T follicular helper cell (primary cell): ENCODE data around the gene UACA.
"Not testable (repeated sequence)": the region's sequence is repeated elsewhere in the genome, so short reads cannot be mapped to it uniquely, and the experiment has no call there.

Source experiments
- DNase-seq: peaks from one replicate; pipeline ENCODE4 v3.0.0-alpha.2; 2020; ENCODE audit warnings: low read depth

UACA gene

DNA sequence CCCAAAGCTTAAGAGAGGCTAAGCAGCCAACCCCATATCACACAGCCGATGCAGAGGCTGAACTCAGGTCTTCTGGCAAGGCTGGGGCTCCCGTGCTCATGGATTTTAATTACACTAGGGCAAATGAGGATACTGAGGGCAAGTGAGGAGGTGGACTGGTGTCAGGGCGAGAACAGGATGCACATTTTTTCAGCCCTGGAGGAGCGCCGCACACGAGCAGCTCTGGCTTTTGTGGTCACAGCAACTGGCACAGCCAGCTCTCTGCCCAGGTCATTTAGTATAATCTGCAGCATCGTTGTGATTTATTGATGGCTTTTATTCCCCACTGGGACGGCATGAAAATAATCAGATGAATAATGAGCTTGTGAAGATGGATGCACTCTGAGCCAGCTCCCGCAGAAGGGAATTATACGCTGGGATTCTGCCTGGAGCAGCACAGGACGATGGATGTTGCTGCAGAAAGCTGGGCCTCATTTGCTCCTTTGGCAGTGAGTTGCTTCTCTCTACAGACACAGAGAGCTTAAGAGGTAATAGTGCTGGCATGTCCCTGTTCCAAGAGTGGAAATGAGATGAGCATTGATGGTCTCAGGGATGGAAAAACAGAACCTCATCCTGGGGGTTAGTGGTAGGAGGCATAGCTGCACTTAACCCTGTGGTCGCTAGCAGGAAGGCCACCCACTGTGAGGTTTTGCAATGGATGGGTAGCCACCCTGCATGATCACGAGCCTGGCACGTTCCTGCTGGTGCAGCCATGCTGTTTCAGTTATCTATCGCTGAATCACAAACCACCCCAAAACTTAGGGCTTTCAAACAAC is 135.4 kb downstream of the UACA start:
- no peak for DNase-seq

DNA sequence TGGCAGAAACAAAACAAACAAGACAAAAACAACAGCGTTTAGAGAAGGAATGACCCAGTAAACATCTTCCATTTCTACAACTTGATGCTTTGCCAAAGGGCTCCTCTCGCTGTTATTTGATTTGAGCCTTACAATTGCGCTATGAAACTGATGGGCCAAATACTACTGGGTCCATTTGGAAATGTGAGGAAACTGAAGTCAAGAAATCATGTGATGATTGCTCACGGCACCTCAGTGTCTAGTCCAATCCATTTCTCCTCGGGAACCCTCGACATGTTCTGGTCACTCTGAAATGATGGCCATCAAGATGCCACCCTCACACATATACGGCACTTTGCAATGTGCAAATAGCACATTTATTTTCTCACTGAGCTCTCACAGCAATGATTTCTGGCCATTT is 136.0 kb downstream of the UACA start:
- no peak for DNase-seq

DNA sequence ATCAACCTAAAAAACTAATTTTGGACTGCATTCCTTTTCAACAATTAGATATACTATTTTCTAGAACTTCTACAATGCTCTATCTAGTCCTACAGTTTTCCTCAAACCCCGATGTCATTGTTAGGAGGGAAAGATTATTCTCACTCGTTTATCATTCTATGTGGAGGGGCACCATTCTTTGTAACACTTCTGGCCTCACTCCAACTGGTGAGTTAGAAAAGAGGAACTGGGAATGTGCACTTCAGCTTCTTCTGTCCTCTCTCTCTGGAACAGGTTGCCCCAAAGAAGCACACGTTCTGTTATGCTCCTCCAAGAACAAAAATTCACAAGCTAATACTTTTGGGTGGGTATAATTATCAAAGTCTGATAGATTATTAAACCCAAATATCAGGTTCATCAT is 137.9 kb downstream of the UACA start:
- DNase-seq = no peak

DNA sequence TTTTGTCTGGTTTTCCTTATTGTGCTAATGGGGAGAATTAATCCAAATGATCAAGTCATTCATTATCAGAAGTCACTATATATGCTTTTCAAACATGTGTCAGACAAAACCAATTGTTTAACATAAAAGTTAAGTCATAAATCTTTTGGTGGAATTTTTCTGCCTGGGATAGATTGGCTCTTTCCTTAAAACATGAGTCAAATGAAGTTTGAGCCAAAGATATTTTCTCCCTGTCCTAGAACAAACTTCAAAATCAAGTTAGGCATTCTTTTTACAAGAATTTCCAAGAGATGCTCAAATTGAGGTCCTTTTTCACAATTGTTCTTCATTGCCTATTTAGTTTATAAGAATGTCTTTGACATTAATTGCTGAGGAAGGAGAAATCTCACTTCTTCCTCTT is 138.3 kb downstream of the UACA start:
- no peak for DNase-seq

DNA sequence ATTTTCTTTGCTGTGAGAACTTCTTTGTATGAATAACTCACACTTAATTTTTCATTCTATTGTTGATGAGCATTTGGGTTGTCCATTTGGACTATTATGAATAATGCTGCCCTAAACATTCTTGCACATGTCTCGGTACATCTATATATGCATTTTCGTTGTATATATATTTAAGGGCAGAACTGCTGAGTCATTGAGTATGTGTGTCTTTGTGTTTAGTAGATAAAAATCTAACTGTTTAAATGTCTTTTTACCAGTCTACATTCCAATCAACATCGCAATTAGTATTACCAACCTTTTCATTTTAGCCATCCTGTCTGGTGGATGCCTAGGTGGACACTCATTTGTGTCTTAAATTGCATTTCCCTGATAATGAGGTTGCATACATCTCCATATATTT is 144.4 kb downstream of the UACA start:
- DNase-seq = no peak

DNA sequence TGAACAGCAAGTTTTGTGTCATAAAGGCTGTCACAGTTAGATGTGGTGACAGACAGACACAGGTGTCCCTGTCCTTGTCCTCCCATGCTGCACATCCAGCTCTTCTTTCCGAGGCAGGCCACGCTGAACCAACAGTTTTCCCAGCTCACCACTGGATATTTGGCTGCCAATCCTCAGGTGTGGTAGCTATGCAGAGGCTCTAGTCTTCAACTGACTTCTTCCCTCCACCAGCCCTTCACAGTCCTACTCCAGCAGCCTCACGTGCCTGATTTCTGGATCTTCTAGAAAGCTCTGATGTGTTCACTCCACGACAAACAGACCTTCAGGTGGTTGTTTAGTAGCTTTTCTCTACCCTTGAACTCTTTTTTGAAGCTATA is 145.5 kb downstream of the UACA start:
- DNase-seq = no peak

DNA sequence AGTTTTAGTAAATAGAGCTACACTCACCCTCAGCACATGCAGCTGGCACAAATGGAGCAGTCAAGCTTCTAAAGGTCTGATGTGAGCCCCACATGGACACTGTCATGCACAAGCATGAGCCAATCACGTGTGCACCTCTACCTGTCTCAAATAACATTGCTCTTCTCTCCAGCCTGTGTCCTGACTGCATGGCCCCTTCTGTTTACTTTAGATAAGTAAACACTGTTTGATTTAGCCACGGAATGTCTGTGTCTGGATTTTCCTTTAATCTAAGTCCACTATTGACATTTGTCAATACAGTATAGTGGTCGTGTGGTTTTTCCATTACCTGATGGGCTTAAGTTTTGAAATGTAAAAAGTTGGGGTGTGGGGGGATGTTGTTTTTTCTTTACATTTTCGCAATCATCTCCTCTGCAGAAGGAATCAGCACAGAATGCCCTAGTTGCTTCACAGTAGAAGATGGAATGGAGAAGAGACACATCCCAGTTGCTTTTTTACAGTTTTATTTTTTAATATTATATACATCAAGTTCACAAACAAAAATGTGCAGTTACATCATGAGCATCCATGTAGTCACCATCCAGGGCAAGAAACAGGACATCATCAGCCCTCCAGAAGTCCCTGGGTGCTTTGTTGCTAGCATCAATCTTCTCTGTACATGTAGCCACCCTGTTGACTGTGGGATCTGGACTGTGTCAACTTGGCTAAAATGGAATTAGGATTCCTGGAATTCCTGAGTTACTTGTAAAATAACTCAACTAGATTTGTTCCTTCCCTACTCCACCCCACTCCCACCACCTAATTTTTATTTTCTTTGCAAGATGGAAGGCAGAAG is 146.1 kb downstream of the UACA start:
- DNase-seq = no peak

DNA sequence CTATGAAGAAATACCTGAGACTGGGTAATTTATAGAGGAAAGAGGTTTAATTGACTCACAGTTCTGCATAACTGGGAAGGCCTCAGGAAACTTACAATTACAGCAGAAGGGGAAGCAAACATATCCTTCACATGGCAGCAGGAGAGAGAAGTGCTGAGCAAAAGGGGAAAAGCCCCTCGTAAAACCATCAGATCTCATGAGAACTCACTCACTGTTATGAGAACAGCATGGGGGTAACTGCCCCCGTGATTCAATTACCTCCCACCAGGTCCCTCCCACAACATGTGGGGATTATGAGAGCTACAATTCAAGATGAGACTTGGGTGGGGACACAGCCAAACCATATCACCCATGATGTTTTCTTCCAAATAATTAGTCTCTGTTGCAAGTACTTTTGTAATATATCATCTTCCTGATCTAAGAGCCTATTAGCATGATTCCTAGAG is 147.0 kb downstream of the UACA start:
- DNase-seq = not testable (repeated sequence)

DNA sequence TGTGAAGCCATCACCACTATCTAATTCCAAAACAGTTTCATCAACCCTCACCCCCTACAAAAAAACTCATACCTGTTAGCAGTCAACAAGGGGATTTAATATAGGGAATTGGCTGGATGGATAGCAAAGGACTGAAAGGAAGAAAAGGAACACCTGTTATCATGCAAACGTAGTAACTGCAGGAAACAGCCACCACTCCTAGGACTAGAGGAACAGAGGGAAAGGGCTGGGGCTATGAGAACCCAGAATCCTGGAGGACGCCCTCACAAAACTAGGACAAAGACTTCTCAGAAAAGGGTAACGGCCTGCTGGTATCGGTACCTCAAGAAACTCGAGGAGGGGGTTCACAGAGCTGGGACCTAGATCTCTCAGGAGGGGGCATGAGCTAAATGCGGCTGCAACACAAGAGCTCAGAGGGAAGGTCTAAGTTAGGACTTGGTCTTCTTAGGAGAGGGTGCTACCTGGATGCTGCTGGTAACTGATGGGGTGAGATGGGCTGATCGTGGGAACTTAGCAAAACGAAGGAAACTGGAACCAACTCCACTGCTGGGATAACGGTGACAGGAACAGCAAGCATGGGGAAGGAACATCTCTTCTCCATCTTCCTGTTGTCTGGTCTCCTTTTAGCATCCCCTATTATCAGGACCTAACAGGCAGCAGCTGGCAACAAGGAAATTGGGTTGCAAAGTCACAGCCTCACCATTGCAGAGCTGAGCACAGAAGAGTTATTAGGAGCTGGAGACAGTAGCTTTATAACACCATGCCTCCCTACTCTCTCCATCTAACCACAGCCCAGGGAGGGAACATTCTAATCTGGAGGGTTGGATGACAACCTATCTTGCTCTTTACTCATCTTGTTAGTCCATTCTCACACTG is 147.7 kb downstream of the UACA start:
- DNase-seq = no peak

DNA sequence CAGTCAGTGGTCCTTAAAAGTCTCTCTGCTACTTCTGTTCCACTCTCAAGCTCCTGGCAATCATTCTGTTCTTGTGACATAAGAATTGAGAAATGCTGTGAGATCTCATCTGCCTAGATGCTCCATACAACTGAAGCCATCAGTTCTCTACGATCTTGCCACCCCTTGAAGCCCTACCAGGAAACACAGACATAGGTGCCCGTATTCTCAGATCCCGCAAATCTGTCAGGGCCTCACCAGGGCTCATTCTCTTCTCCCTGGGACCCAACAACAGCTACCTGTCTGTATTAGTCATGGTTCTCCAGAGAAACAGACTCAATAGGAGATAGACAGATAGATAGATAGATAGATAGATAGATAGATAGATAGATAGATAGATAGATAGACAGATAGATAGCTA is 149.1 kb downstream of the UACA start:
- DNase-seq = no peak

DNA sequence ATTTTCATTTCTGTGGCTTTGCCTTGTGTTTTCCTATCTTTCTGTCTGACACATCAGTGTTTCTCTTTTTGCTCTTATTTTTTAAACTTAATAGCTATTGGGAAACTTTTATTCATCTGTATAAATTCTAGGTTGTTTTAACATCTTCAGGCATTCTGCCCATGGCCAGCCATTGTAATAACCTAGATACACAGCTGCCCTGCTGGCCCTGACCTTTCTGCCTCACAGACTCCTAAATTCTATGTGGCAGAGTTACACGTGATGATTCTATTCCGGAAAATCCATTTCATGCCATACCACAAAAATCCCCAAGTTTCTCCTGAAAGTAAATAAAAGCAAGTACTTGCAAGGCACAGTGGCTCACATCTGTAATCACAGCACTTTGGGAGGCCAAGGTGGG is 150.1 kb downstream of the UACA start:
- no peak for DNase-seq

DNA sequence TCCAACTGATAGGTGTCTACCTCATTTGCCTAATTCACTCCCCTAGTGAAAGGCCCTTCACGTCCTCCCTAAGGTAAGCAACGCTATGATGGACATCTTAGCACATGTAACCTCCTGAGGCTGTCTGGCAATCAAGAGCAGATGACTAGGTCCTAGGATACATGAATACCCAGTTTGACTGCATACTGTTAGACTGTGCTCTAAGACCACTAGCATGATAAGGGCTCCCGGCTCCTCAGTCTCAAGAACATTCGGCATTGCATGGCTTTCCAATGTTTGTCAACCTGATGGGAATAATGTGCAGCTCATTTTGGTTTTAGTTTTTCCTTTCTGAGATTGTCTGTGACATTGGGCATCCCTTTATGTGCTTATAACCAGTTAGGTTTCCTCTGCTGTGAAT is 152.1 kb downstream of the UACA start:
- DNase-seq = no peak

DNA sequence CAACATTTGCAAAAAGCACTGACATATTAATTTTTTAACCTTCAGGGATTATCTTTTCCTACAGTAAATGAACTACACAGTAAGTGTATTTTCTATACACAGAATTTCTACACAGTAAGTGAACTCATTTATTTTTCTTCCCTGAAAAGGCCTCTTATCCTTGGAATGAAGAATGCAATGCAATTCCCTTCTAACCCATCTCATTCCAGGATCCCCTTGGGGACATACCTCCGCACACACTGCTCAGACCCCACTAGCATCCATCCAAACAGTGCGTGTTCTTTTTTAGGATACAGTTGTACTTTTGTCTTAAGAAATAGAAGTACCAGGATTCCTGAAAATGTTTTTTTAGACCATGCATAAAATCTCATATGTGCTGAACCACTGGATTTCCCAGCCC is 152.8 kb downstream of the UACA start:
- DNase-seq = no peak

DNA sequence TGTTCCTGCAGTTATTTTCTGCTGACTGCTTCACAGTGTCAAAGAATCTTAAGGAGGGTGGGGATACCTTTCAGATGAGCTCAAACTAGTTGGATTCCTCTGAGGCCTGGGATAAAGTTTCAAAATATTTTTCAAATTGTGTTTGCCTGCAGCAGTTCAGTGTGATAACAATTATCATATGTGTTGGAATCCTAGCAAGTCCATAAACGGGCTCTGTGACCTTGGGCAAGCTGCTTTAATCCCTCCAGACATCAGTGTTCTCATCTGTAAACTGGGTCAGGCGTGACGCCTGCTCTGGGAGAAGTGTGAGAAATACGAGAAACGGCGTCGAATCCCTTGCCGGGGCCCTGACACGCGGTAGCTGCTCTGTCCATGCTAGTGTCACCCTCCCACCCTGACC is 153.5 kb downstream of the UACA start:
- no peak for DNase-seq

DNA sequence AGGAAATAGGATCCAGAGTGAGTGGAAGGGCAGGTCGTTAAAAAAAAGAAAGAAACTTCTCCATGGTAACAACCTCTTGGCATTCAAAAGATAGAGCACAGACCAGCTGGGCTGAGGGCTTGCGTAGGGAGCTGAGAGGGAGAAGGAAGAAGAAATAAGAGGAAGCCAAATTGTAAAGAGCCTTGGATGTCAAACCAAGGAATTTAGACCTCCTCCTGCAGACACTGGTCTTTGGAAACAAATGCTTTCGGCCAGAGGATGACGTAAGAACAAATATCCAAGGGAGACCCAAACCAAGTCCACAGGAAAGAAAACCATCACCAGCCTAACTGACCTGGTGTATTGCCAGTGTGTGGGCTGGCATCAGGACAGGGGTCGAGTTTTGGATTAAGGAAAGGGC is 155.2 kb downstream of the UACA start:
- no peak for DNase-seq

DNA sequence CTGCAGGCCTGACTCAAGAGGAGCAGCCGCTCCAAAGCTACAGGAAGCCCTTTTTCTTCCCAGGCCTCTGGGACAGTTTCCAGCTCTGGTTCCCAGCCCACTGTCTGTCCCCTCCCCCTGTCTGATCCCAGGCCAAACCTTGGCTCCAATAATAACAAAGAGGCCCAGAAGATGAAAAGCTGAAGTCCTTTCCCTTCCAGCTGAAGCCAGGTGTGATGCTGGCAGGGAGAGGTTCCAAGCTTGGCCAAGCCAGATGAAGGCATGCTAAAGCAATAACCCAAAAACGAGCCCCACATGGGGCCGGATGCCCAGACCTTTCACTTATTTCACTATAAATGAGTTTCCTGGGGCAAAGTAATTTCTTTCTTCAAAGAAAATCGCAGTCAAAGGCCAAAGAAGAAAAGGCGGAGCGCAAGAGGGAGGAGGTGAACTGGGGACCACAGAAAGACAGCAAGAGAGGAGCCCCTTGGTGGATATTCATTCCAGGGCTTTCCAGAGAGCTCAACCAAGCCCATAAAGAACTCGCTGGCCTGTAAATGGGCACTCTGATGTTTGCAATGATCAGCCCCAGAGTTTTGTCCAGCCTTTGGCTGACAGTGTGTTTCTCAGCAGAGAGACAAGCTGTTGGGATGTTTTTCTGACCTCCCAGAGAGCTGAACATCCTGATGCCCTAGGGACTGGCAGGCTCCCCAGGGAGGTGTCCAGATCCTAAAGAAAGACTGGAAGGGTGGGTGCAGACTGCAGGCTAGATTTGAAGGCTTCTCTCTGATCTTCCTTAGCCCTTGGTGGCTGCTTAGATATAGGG is 157.6 kb downstream of the UACA start:
- no peak for DNase-seq

DNA sequence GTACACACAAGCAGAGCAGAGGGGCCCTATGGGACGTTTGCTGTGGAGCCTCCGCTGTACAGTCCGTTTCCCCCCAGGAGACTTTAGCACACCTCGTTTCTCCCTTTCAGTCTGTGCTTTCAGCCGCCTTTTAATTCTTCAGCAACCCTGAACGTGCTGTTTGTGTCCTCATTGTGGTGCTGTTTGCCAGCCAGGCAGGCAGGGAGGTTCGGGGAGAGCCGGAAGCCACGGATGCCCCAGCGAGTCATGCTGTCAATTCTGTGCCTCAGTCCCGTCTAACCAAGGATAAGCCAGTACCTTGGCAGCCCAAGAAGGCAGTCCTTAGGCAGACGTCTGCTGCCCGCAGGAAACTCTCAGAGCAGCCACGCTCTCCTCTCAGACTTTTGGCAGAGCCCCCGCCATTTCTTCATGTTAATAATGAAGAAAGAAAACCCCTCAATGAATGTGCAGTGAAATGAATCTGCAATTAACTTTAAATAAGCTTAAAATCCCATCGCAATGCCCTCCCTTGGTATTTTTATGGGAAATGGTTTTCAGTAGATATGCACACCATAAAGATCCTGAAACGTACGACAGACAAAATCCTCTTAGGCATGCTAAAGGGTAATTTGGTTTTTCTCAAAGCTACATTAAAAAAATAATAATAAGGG is 158.6 kb downstream of the UACA start:
- DNase-seq = no peak
